Activated CD4-positive, alpha-beta T cell treated with anti-CD3 and anti-CD28 coated beads, Interleukin-2, amount 10 ng/mL, durations not matched to agents 24 days and 14 days (primary cell): ENCODE measurements around the gene TSPY4. TPM values are rescaled to one million over a fixed set of nuclear protein-coding genes. Genes with fewer than 3 reads are reported as not detected.
"Not testable (repeated sequence)": the region's sequence is repeated elsewhere in the genome, so short reads cannot be mapped to it uniquely, and the experiment has no call there.

ENCODE experiments used
- DNase-seq: peaks from one replicate; pipeline ENCODE4 v3.0.0; 2022
- H3K27ac Mint-ChIP-seq: one replicate; pipeline ENCODE4 v1.8.0; 2022; ENCODE audit warnings: mild to moderate bottlenecking, mixed read lengths
- H3K27me3 Mint-ChIP-seq: one replicate; pipeline ENCODE4 v1.8.0; 2022; ENCODE audit warnings: mixed read lengths
- H3K36me3 Mint-ChIP-seq: one replicate; pipeline ENCODE4 v1.8.0; 2022; ENCODE audit warnings: low read depth, mild to moderate bottlenecking, mixed read lengths
- H3K4me1 Mint-ChIP-seq: one replicate; pipeline ENCODE4 v1.8.0; 2021; ENCODE audit warnings: mixed read lengths
- H3K4me3 Mint-ChIP-seq: one replicate; pipeline ENCODE4 v1.8.0; 2022; ENCODE audit warnings: mild to moderate bottlenecking, moderate library complexity, mixed read lengths
- H3K9me3 Mint-ChIP-seq: one replicate; pipeline ENCODE4 v1.8.0; 2021; ENCODE audit warnings: mixed read lengths
- intact Hi-C: fragments of 100-400 bp; cut with micrococcal nuclease; formaldehyde crosslinking; loops from one replicate; pipeline ENCODE4 v1.15.1; 2023
- total RNA-seq: library from RNA; stranded (reverse); gene quantifications from 2 replicates; pipeline ENCODE4 v1.2.3, GENCODE V29; 2022

Gene TSPY4, protein sequence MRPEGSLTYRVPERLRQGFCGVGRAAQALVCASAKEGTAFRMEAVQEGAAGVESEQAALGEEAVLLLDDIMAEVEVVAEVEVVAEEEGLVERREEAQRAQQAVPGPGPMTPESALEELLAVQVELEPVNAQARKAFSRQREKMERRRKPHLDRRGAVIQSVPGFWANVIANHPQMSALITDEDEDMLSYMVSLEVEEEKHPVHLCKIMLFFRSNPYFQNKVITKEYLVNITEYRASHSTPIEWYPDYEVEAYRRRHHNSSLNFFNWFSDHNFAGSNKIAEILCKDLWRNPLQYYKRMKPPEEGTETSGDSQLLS
- total RNA-seq = not detected in 2 replicates

DNA sequence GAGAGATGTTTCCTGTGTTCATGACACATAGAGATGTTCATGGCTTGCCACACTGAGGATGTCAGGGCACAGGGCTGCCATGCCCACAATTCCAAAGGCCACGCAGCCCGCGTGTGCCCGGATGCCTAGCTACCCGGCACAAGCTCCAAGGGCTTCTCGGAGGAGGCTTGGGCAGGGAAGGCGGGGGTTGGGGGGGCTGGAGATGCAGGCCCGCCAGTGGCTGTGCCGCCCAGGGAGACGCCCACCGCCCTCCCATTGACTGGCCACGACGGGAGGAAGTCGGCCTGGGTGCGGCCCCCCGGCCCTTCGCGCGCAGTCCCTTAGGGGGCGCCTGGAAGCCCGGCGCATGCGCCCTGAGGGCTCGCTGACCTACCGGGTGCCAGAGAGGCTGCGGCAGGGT is at the start of gene TSPY4:
TSS of gene TSPY4 (plus strand) at position 301 of the 400 bp plus-strand sequence. CDS start at position 347, 46 bp downstream.
- H3K9me3 Mint-ChIP-seq, DNase-seq, H3K27me3 Mint-ChIP-seq, H3K4me3 Mint-ChIP-seq, H3K4me1 Mint-ChIP-seq, H3K27ac Mint-ChIP-seq, intact Hi-C loops, H3K36me3 Mint-ChIP-seq: not testable (repeated sequence)

DNA sequence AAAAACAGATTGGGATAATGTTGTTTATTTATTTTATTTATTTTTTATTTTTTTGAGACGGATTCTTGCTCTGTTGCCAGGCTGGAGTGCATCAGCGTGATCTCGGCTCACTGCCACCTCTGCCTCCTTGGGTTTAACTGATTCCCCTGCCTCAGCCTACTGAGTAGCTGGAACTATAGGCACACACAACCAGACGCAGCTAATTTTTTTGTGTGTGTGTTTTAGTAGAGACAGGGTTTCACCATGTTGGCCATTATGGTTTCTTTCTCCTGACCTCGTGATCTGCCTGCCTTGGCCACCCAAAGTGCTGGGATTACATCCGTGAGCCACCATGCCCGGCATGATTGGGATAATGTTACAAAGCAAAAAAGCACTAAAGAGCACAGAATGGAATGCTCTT is 16.3 kb upstream of the TSPY4 start:
- Mint-ChIP-seq H3K27me3 (no peaks in the 10 kb centered on the region), H3K9me3 (no peaks in the 10 kb centered on the region), H3K27ac (no peak overlapping the region), H3K4me1 (no peaks in the 10 kb centered on the region), H3K36me3 (no peaks in the 10 kb centered on the region), H3K4me3 (no peak overlapping the region)
- no peak for DNase-seq
- intact Hi-C loops = no loop called here

DNA sequence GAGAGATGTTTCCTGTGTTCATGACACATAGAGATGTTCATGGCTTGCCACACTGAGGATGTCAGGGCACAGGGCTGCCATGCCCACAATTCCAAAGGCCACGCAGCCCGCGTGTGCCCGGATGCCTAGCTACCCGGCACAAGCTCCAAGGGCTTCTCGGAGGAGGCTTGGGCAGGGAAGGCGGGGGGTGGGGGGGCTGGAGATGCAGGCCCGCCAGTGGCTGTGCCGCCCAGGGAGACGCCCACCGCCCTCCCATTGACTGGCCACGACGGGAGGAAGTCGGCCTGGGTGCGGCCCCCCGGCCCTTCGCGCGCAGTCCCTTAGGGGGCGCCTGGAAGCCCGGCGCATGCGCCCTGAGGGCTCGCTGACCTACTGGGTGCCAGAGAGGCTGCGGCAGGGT is 20.2 kb downstream of the TSPY4 start, which contains the start of gene TSPY8:
TSS of gene TSPY8 (plus strand) at position 301 of the 400 bp plus-strand sequence. CDS start at position 347, 46 bp downstream.
- DNase-seq, H3K36me3 Mint-ChIP-seq, H3K4me3 Mint-ChIP-seq, intact Hi-C loops, H3K9me3 Mint-ChIP-seq, H3K27me3 Mint-ChIP-seq, H3K4me1 Mint-ChIP-seq, H3K27ac Mint-ChIP-seq: not testable (repeated sequence)

Other genes with a start within 250 kb of the TSPY4 start
- gene TSPY8, start 20.3 kb downstream of the TSPY4 start, total RNA-seq = not detected in 2 replicates
- gene TSPY3, start 61.0 kb downstream of the TSPY4 start, total RNA-seq = not detected in 2 replicates
- not detected in 2 replicates for gene TSPY1, start 129.5 kb downstream of the TSPY4 start, total RNA-seq
- gene TSPY9, start 149.8 kb downstream of the TSPY4 start, total RNA-seq = not detected in 2 replicates
- gene TSPY10, start 190.4 kb downstream of the TSPY4 start, total RNA-seq = not detected in 2 replicates